Neural crest cell (in vitro differentiated cells): ENCODE measurements around the gene BCO1. TPM values are rescaled to one million over a fixed set of nuclear protein-coding genes. Genes with fewer than 3 reads are reported as not detected.
"Not testable (repeated sequence)": the region's sequence is repeated elsewhere in the genome, so short reads cannot be mapped to it uniquely, and the experiment has no call there.

Experiments used
- DNase-seq: peaks from one replicate; pipeline ENCODE4 v3.0.0; 2021; ENCODE audit warnings: low read depth, mixed read lengths, low spot score
- H3K27ac Mint-ChIP-seq: one replicate; pipeline ENCODE4 v1.8.0; 2021; ENCODE audit warnings: mild to moderate bottlenecking, mixed read lengths; ENCODE audit not compliant: unreplicated experiment
- H3K27me3 Mint-ChIP-seq: 2 replicates; pipeline ENCODE4 v1.8.0; 2021; ENCODE audit warnings: low read depth, mild to moderate bottlenecking, mixed read lengths
- H3K36me3 Mint-ChIP-seq: 2 replicates; pipeline ENCODE4 v1.8.0; 2021; ENCODE audit warnings: low read depth, mild to moderate bottlenecking, mixed read lengths
- H3K4me1 Mint-ChIP-seq: 2 replicates; pipeline ENCODE4 v1.8.0; 2021; ENCODE audit warnings: mixed read lengths
- H3K4me3 Mint-ChIP-seq: one replicate; pipeline ENCODE4 v1.8.0; 2021; ENCODE audit warnings: mild to moderate bottlenecking, mixed read lengths
- H3K9me3 Mint-ChIP-seq: 2 replicates; pipeline ENCODE4 v1.8.0; 2021; ENCODE audit warnings: mixed read lengths
- total RNA-seq: library from RNA; stranded (reverse); gene quantifications from 2 replicates; pipeline ENCODE4 v1.2.1, GENCODE V29; 2021
- TF ChIP-seq, protein P1 (sequence below): fragments of 200-600 bp; sonication (generic); conservative IDR thresholded peaks from 2 replicates; pipeline ENCODE4 v1.5.0; 2021; ENCODE audit warnings: antibody characterized with exemption, mild to moderate bottlenecking

The BCO1 gene
- total RNA-seq, 1 donor from 2014 or later: not detected

DNA sequence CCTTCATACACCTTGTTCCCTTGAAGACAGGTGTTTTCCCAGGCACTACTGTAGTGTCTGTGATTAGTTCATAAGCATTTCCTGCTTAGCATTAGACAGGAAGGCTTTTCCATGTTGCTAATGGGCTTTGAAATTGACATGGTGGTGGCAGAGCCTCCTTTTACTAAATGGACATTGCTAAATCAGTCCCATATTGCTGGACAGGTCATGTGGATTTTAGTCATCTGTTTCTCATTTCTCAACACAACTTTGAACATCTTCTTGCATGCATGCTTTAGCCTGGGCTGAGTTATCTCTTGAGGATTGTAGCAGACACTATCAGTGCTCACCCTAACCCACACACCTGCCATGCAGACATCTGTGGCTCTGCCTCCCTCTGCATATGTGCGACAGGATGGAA lies 13.7 kb upstream of the BCO1 start:
- no peaks in the 10 kb centered on the region for H3K36me3 Mint-ChIP-seq
- peaks cover 6% of the 10 kb centered on the region for H3K4me1 Mint-ChIP-seq
- DNase-seq: no peak
- no peak overlapping the region for H3K27ac Mint-ChIP-seq
- no peaks in the 10 kb centered on the region for H3K9me3 Mint-ChIP-seq
- TF ChIP-seq, protein P1, sequence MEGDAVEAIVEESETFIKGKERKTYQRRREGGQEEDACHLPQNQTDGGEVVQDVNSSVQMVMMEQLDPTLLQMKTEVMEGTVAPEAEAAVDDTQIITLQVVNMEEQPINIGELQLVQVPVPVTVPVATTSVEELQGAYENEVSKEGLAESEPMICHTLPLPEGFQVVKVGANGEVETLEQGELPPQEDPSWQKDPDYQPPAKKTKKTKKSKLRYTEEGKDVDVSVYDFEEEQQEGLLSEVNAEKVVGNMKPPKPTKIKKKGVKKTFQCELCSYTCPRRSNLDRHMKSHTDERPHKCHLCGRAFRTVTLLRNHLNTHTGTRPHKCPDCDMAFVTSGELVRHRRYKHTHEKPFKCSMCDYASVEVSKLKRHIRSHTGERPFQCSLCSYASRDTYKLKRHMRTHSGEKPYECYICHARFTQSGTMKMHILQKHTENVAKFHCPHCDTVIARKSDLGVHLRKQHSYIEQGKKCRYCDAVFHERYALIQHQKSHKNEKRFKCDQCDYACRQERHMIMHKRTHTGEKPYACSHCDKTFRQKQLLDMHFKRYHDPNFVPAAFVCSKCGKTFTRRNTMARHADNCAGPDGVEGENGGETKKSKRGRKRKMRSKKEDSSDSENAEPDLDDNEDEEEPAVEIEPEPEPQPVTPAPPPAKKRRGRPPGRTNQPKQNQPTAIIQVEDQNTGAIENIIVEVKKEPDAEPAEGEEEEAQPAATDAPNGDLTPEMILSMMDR: no peak
- no peak overlapping the region for H3K4me3 Mint-ChIP-seq
- peaks cover 8% of the 10 kb centered on the region for H3K27me3 Mint-ChIP-seq

DNA sequence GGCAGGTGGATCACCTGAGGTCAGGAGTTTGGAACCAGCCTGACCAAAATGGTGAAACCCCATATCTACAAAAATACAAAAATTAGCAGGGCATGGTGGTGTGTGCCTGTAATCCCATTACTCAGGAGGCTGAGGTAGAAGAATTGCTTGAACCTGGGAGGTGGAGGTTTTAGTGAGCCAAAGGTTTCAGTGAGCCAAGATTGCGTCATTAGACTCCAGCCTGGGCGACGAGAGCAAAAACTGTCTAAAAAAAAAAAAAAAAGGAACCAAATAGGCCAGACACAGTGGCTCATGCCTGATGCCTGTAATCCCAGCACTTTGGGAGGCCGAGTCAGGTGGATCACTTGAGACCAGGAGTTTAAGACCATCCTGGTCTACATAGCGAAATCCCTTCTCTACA lies 12.8 kb upstream of the BCO1 start:
- H3K4me3 Mint-ChIP-seq, H3K4me1 Mint-ChIP-seq: not testable (repeated sequence)

DNA sequence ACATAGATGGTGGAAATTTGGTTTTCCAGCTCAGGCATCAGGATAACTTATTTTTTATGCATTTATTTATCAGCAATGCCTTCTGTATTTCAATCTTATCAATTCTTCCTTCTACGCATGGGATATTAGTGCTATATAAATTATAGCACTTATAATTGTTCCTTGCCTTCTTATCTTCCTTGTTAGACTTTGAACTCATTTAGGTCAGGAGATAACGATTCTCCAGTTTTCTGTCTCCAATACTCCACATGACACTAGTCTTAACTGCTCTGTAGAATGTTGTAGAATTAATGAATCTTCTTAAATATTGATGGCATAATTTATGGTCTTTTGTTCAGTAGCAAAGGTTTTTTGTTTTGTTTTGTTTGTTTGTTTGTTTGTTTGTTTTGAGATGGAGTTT lies 10.7 kb upstream of the BCO1 start:
- no peak overlapping the region for H3K4me3 Mint-ChIP-seq
- DNase-seq: no peak
- no peak overlapping the region for H3K27ac Mint-ChIP-seq
- H3K36me3 Mint-ChIP-seq: no peaks in the 10 kb centered on the region
- TF ChIP-seq, protein P1: no peak
- H3K27me3 Mint-ChIP-seq: peaks cover 7% of the 10 kb centered on the region
- H3K9me3 Mint-ChIP-seq: no peaks in the 10 kb centered on the region
- H3K4me1 Mint-ChIP-seq: no peaks in the 10 kb centered on the region

More for the DNA sequence above, 12.8 kb upstream of the BCO1 start:
- not testable (repeated sequence) for H3K27ac Mint-ChIP-seq, H3K36me3 Mint-ChIP-seq, H3K27me3 Mint-ChIP-seq, H3K9me3 Mint-ChIP-seq, DNase-seq

DNA sequence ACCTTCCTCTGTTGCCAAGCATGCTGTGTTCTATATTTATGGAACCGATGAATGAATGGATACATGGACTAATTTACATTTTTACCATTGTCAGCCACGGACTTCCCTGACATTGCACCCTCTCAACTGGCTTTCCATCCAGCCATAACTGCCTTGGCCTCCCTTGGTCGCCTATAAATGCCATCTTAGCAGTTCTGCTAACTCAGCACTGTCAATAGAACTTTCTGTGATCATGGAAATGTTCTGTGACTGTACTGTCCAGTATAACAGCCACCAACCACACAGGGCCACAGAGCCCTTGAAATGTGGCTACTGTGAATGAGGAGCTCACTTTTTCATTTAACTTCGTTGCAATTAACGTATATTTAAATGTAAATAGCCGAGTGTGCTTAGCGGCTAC lies 8.7 kb upstream of the BCO1 start:
- Mint-ChIP-seq H3K36me3 (no peaks in the 10 kb centered on the region), H3K4me1 (no peaks in the 10 kb centered on the region), H3K27ac (no peak overlapping the region), H3K27me3 (peaks cover 7% of the 10 kb centered on the region), H3K4me3 (no peak overlapping the region), H3K9me3 (no peaks in the 10 kb centered on the region)
- DNase-seq: no peak
- TF ChIP-seq, protein P1: no peak

DNA sequence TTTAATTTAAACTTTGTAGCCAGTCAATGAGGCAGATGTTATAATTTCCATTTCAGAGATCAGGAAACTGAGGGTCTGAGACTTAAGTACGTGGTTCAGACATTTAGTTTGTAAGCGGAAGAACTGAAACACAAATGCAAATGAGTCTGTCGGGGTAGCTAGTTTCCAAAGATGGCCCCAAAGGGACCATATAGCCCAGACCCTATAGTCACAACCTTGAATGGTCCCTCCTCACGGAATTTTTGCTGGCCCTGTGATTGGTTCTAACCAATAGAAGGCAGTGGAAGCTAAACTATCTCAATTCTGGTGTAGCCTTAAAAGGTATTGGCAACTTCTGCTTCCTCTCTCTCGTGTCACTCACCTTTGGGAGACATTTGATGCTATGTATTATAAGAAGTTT lies 7.5 kb upstream of the BCO1 start:
- DNase-seq: no peak
- TF ChIP-seq, protein P1: no peak
- H3K9me3 Mint-ChIP-seq: no peaks in the 10 kb centered on the region
- H3K4me1 Mint-ChIP-seq: no peaks in the 10 kb centered on the region
- H3K4me3 Mint-ChIP-seq: no peak overlapping the region
- H3K27ac Mint-ChIP-seq: no peak overlapping the region
- H3K27me3 Mint-ChIP-seq: peaks cover 7% of the 10 kb centered on the region
- H3K36me3 Mint-ChIP-seq: no peaks in the 10 kb centered on the region

DNA sequence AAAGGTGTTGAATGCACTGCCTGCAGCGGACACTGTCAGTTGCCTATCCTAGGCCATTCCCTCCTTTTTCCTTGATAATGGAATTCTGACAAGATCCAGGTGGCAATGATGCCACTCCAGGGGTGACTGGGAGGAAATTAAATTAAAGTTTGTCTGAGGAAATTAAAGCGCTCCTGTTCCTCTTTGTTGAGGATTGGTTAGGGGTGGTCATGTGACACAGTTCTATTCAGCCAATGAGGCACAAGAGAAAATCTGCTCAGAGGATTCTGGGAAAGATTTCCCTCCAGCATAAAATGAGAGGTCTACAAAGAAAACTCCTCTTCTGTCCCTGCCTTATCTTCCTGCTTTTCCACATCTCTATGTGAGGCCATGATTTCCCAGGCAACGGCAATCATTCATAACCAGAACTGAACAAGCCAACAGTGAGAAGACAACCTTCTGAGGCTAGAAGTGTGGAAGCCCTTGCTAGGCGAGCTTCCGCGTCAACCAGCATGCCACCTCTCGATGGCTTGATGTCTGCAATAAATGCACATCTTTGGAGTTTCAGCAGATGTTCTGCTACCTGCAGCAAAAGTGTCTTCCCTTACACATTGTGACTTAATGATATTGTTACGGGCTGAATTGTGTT lies 5.6 kb upstream of the BCO1 start:
- H3K4me3 Mint-ChIP-seq: no peak overlapping the region
- peaks cover 4% of the 10 kb centered on the region for H3K4me1 Mint-ChIP-seq
- H3K9me3 Mint-ChIP-seq: no peaks in the 10 kb centered on the region
- no peak overlapping the region for H3K27ac Mint-ChIP-seq
- peaks cover 7% of the 10 kb centered on the region for H3K27me3 Mint-ChIP-seq
- DNase-seq: no peak
- no peaks in the 10 kb centered on the region for H3K36me3 Mint-ChIP-seq
- TF ChIP-seq, protein P1: no peak
